Effector memory CD8-positive, alpha-beta T cell (primary cell): ENCODE measurements around the gene TOX2.

Experiments
- ATAC-seq: fragments of 150-1000 bp; cut with Tn5 transposase; replicated peaks from 2 replicates; pipeline ENCODE4 v1.10.0; 2021; ENCODE audit warnings: mild to moderate bottlenecking, moderate library complexity
- DNase-seq, 3 experiments: peaks; one replicate each; pipeline ENCODE4 v3.0.0; 2021
- H3K27ac Mint-ChIP-seq, 2 donors: one replicate each; pipeline ENCODE4 v1.8.0; 2022; ENCODE audit warnings: mild to moderate bottlenecking in 2 of 2, mixed read lengths in 2 of 2, moderate library complexity in 2 of 2
- H3K27me3 Mint-ChIP-seq, 2 donors: one replicate each; pipeline ENCODE4 v1.8.0; 2022; ENCODE audit warnings: mixed read lengths in 2 of 2
- H3K36me3 Mint-ChIP-seq: one replicate; pipeline ENCODE4 v1.8.0; 2022; ENCODE audit warnings: mild to moderate bottlenecking, moderate library complexity, mixed read lengths; ENCODE audit not compliant: insufficient read depth
- H3K4me1 Mint-ChIP-seq, 2 donors: one replicate each; pipeline ENCODE4 v1.8.0; 2022; ENCODE audit warnings: low read depth in 2 of 2, mixed read lengths in 2 of 2
- H3K4me3 Mint-ChIP-seq, 2 donors: one replicate each; pipeline ENCODE4 v1.8.0; 2022; ENCODE audit warnings: mild to moderate bottlenecking in 2 of 2, mixed read lengths in 2 of 2, moderate library complexity in 2 of 2
- H3K9me3 Mint-ChIP-seq, 2 donors: one replicate each; pipeline ENCODE4 v1.8.0; 2022; ENCODE audit warnings: mixed read lengths in 2 of 2

Gene TOX2

GRCh38 chr20:43973671-43974450, 59.2 kb downstream of the TOX2 start:
- ATAC-seq (no peak), DNase-seq (no peak)
- H3K27me3 Mint-ChIP-seq, result peaks cover 14 to 60% of the 10 kb centered on the region in 2 donors
- H3K36me3 Mint-ChIP-seq, result no peaks in the 10 kb centered on the region
- H3K4me1 Mint-ChIP-seq, result peaks cover 3 to 4% of the 10 kb centered on the region in 2 donors
- H3K4me3 Mint-ChIP-seq, result no peak overlapping the region
- no peaks in the 10 kb centered on the region for H3K9me3 Mint-ChIP-seq
- no peak overlapping the region for H3K27ac Mint-ChIP-seq

- Mint-ChIP-seq H3K4me1 (peaks cover 0 to 2% of the 10 kb centered on the region in 2 donors), H3K4me3 (no peak overlapping the region), H3K36me3 (no peaks in the 10 kb centered on the region), H3K9me3 (no peaks in the 10 kb centered on the region), H3K27me3 (peaks cover 22 to 68% of the 10 kb centered on the region in 2 donors), H3K27ac (no peak overlapping the region)
- ATAC-seq (no peak), DNase-seq (no peak)
Measured at GRCh38 chr20:43974695-43975094, 60.0 kb downstream of the TOX2 start.

- peaks cover 0 to 2% of the 10 kb centered on the region in 2 donors for H3K4me1 Mint-ChIP-seq
- no peaks in the 10 kb centered on the region for H3K36me3 Mint-ChIP-seq
- peaks cover 27 to 74% of the 10 kb centered on the region in 2 donors for H3K27me3 Mint-ChIP-seq
- no peak overlapping the region for H3K27ac Mint-ChIP-seq
- no peaks in the 10 kb centered on the region for H3K9me3 Mint-ChIP-seq
- ATAC-seq (no peak), DNase-seq (no peak)
- no peak overlapping the region for H3K4me3 Mint-ChIP-seq
Measured at GRCh38 chr20:43975096-43975768, 60.6 kb downstream of the TOX2 start.

GRCh38 chr20:43976547-43976946, 61.9 kb downstream of the TOX2 start:
- no peaks in the 10 kb centered on the region for H3K9me3 Mint-ChIP-seq
- no peaks in the 10 kb centered on the region for H3K36me3 Mint-ChIP-seq
- DNase-seq (no peak), ATAC-seq (no peak)
- H3K27ac Mint-ChIP-seq, result no peak overlapping the region
- peaks cover 36 to 70% of the 10 kb centered on the region in 2 donors for H3K27me3 Mint-ChIP-seq
- no peak overlapping the region for H3K4me3 Mint-ChIP-seq
- peaks cover 2 to 4% of the 10 kb centered on the region in 2 donors for H3K4me1 Mint-ChIP-seq

GRCh38 chr20:43977252-43977651, 62.6 kb downstream of the TOX2 start:
- Mint-ChIP-seq H3K27ac (no peak overlapping the region), H3K4me3 (no peak overlapping the region), H3K4me1 (peaks cover 5 to 9% of the 10 kb centered on the region in 2 donors), H3K36me3 (no peaks in the 10 kb centered on the region), H3K27me3 (peaks cover 43 to 76% of the 10 kb centered on the region in 2 donors), H3K9me3 (no peaks in the 10 kb centered on the region)
- ATAC-seq, result no peak
- no peak for DNase-seq

- Mint-ChIP-seq H3K36me3 (no peaks in the 10 kb centered on the region), H3K27ac (no peak overlapping the region), H3K4me1 (peaks cover 12 to 15% of the 10 kb centered on the region in 2 donors), H3K9me3 (no peaks in the 10 kb centered on the region), H3K27me3 (peaks cover 43 to 82% of the 10 kb centered on the region in 2 donors), H3K4me3 (no peak overlapping the region)
- no peak for ATAC-seq
- DNase-seq, result no peak
Measured at GRCh38 chr20:43977962-43978361, 63.3 kb downstream of the TOX2 start.

- no peaks in the 10 kb centered on the region for H3K9me3 Mint-ChIP-seq
Measured at GRCh38 chr20:43979576-43980105, 65.0 kb downstream of the TOX2 start.

GRCh38 chr20:43981540-43981939, 66.9 kb downstream of the TOX2 start:
- ATAC-seq, result no peak
- Mint-ChIP-seq H3K27ac (no peak overlapping the region), H3K27me3 (peaks cover 34 to 71% of the 10 kb centered on the region in 2 donors), H3K4me3 (no peak overlapping the region), H3K9me3 (no peaks in the 10 kb centered on the region), H3K36me3 (no peaks in the 10 kb centered on the region), H3K4me1 (peaks cover 25 to 37% of the 10 kb centered on the region in 2 donors)
- DNase-seq, result no peak

More at GRCh38 chr20:43979576-43980105, 65.0 kb downstream of the TOX2 start:
- H3K4me3 Mint-ChIP-seq, result no peak overlapping the region
- peaks cover 21 to 26% of the 10 kb centered on the region in 2 donors for H3K4me1 Mint-ChIP-seq
- DNase-seq, result no peak
- no peak for ATAC-seq
- peaks cover 34 to 65% of the 10 kb centered on the region in 2 donors for H3K27me3 Mint-ChIP-seq
- no peaks in the 10 kb centered on the region for H3K36me3 Mint-ChIP-seq
- no peak overlapping the region for H3K27ac Mint-ChIP-seq

- Mint-ChIP-seq H3K27ac (no peak overlapping the region), H3K4me3 (peak overlapping the region in 1 of 2 donors; percentile 13), H3K36me3 (no peaks in the 10 kb centered on the region), H3K9me3 (no peaks in the 10 kb centered on the region), H3K27me3 (peaks cover 34 to 70% of the 10 kb centered on the region in 2 donors), H3K4me1 (peaks cover 25 to 37% of the 10 kb centered on the region in 2 donors)
- DNase-seq, result no peak
- ATAC-seq, result no peak
Measured at GRCh38 chr20:43982016-43982415, 67.4 kb downstream of the TOX2 start.

GRCh38 chr20:43982886-43983285, 68.2 kb downstream of the TOX2 start:
- Mint-ChIP-seq H3K36me3 (no peaks in the 10 kb centered on the region), H3K4me3 (peak overlapping the region in 1 of 2 donors; percentile 13), H3K4me1 (peaks cover 27 to 37% of the 10 kb centered on the region in 2 donors), H3K9me3 (no peaks in the 10 kb centered on the region), H3K27me3 (peaks cover 34 to 70% of the 10 kb centered on the region in 2 donors), H3K27ac (no peak overlapping the region)
- ATAC-seq (no peak), DNase-seq (no peak)

GRCh38 chr20:43983359-43983758, 68.7 kb downstream of the TOX2 start:
- peaks cover 37 to 69% of the 10 kb centered on the region in 2 donors for H3K27me3 Mint-ChIP-seq
- H3K4me3 Mint-ChIP-seq, result peak overlapping the region in 1 of 2 donors; percentile 31
- ATAC-seq (peak; percentile 19), DNase-seq (peak in 1 of 3 experiments; percentile 15)
- no peaks in the 10 kb centered on the region for H3K36me3 Mint-ChIP-seq
- H3K4me1 Mint-ChIP-seq, result peaks cover 27 to 37% of the 10 kb centered on the region in 2 donors
- H3K9me3 Mint-ChIP-seq, result no peaks in the 10 kb centered on the region
- no peak overlapping the region for H3K27ac Mint-ChIP-seq

GRCh38 chr20:43983904-43984361, 69.3 kb downstream of the TOX2 start:
- peak overlapping the region; percentile 31 to 49 for H3K4me3 Mint-ChIP-seq
- H3K27ac Mint-ChIP-seq, result peak overlapping the region in 1 of 2 donors; percentile 32
- peak in 1 of 3 experiments; percentile 22 for DNase-seq

GRCh38 chr20:43984587-43984986, 69.9 kb downstream of the TOX2 start:
- Mint-ChIP-seq H3K27ac (peak overlapping the region in 1 of 2 donors; percentile 32), H3K27me3 (peaks cover 34 to 65% of the 10 kb centered on the region in 2 donors), H3K4me1 (peaks cover 27 to 40% of the 10 kb centered on the region in 2 donors), H3K36me3 (no peaks in the 10 kb centered on the region), H3K4me3 (peak overlapping the region; percentile 31 to 49), H3K9me3 (no peaks in the 10 kb centered on the region)
- no peak for ATAC-seq
- no peak for DNase-seq

More at GRCh38 chr20:43983904-43984361, 69.3 kb downstream of the TOX2 start:
- H3K36me3 Mint-ChIP-seq, result no peaks in the 10 kb centered on the region
- H3K9me3 Mint-ChIP-seq, result no peaks in the 10 kb centered on the region
- peak; percentile 86 for ATAC-seq
- peaks cover 36 to 69% of the 10 kb centered on the region in 2 donors for H3K27me3 Mint-ChIP-seq
- peaks cover 27 to 40% of the 10 kb centered on the region in 2 donors for H3K4me1 Mint-ChIP-seq
